K562 (cell line): ENCODE results near the gene RGS9BP. TPM values are rescaled to one million over a fixed set of nuclear protein-coding genes. Genes with fewer than 3 reads are reported as not detected.

Experiments
- BCOR ChIP-seq: fragments of 450-650 bp; IDR thresholded peaks from 2 replicates; pipeline ENCODE4 v1.6.1; 2016
- BRD4 ChIP-seq: fragments of 200-600 bp; sonication (generic); IDR thresholded peaks from 2 replicates; pipeline ENCODE4 v1.6.1; 2017; ENCODE audit warnings: inconsistent platforms
- CGGBP1 ChIP-seq: fragments of 250-450 bp; sonication (Bioruptor Pico); IDR thresholded peaks from 2 replicates; pipeline ENCODE4 v1.9.0; 2021; ENCODE audit warnings: mild to moderate bottlenecking
- ETS2 ChIP-seq: IDR thresholded peaks from 2 replicates; pipeline ENCODE4 v1.6.1; 2016; ENCODE audit warnings: borderline replicate concordance, missing genetic modification characterization, mild to moderate bottlenecking, moderate library complexity, missing compliant biosample characterization; ENCODE audit not compliant: poor library complexity, severe bottlenecking
- FOXJ2 ChIP-seq: fragments of 200-800 bp; sonication (Bioruptor generic); IDR thresholded peaks from 2 replicates; pipeline ENCODE4 v1.6.1; 2016; ENCODE audit warnings: missing genetic modification characterization, missing compliant biosample characterization
- FOXO4 ChIP-seq: fragments of 450-650 bp; formaldehyde crosslinking; IDR thresholded peaks from 2 replicates; pipeline ENCODE4 v1.4.0; 2020; ENCODE audit warnings: mild to moderate bottlenecking, moderate library complexity
- GATAD2A ChIP-seq: fragments of 450-650 bp; IDR thresholded peaks from 2 replicates; pipeline ENCODE4 v1.6.1; 2017
- HDAC6 ChIP-seq: IDR thresholded peaks from 2 replicates; pipeline ENCODE4 v1.6.1; 2012; ENCODE audit warnings: low read depth, mild to moderate bottlenecking, control low read depth, inconsistent platforms, low read length, moderate library complexity
- HNRNPH1 ChIP-seq: fragments of 200-400 bp; formaldehyde crosslinking; optimal IDR thresholded peaks from 2 replicates; pipeline ENCODE3; 2017; ENCODE audit warnings: low read depth, mild to moderate bottlenecking, low read length, moderate library complexity
- HNRNPK ChIP-seq: fragments of 200-400 bp; formaldehyde crosslinking; IDR thresholded peaks from one replicate; pipeline ENCODE4 v1.6.1; 2018; ENCODE audit warnings: mild to moderate bottlenecking, low read depth, low read length; ENCODE audit not compliant: poor library complexity, severe bottlenecking
- LEF1 ChIP-seq: fragments of 450-650 bp; IDR thresholded peaks from 2 replicates; pipeline ENCODE4 v1.6.1; 2016; ENCODE audit warnings: mild to moderate bottlenecking
- PML ChIP-seq: IDR thresholded peaks from 2 replicates; pipeline ENCODE4 v1.6.1; 2012; ENCODE audit warnings: low read length, inconsistent platforms
- SP2 ChIP-seq: IDR thresholded peaks from 2 replicates; pipeline ENCODE4 v1.6.1; 2011; ENCODE audit warnings: mild to moderate bottlenecking, low read depth, low read length, moderate library complexity; ENCODE audit not compliant: poor library complexity, severe bottlenecking; ENCODE audit errors: extremely low read depth
- TAF15 ChIP-seq: fragments of 200-400 bp; formaldehyde crosslinking; IDR thresholded peaks from 2 replicates; pipeline ENCODE4 v1.6.1; 2017; ENCODE audit warnings: mild to moderate bottlenecking, low read depth, low read length, moderate library complexity
- TAL1 ChIP-seq: fragments of 450-650 bp; IDR thresholded peaks from 2 replicates; pipeline ENCODE4 v1.6.1; 2016; ENCODE audit warnings: mild to moderate bottlenecking
- TFAM ChIP-seq: fragments of 250-450 bp; sonication (Bioruptor Pico); conservative IDR thresholded peaks from 2 replicates; pipeline ENCODE4 v1.5.0; 2021; ENCODE audit warnings: mild to moderate bottlenecking, moderate library complexity
- XRCC3 ChIP-seq: fragments of 450-650 bp; IDR thresholded peaks from 2 replicates; pipeline ENCODE4 v1.6.1; 2017; ENCODE audit warnings: mild to moderate bottlenecking, moderate library complexity
- polyA plus RNA-seq, 8 experiments: library from polyadenylated mRNA; depleted of rRNA in 4 of 8; stranded (reverse) in 5 of 8; unstranded in 3 of 8; fragments of >200 nt; fragmentation: Nextera tagmentation in 2 of 8; fragmentation: Illumina TruSeq in 1 of 8; extraction: Ambion mirVana in 2 of 8; extraction: Trizol in 1 of 8; gene quantifications; 2 replicates each; pipeline versions ENCODE4 v1.2.1 to v1.2.3, GENCODE V29; 2011 to 2014; ENCODE audit warnings: inconsistent platforms in 1 of 8, missing spikeins in 1 of 8
- total RNA-seq, 7 experiments: library from RNA; depleted of rRNA in 6 of 7; stranded (reverse); fragments of >200 nt in 6 of 7; fragmentation: Illumina TruSeq in 2 of 7; extraction: Trizol in 2 of 7; gene quantifications; 2 replicates each; pipeline versions ENCODE4 v1.2.1 to v1.2.3, GENCODE V29; 2011 to 2021; ENCODE audit warnings: low replicate concordance in 1 of 7
- TF ChIP-seq, protein P1 (sequence below): fragments of 250-450 bp; sonication (Bioruptor Pico); IDR thresholded peaks from 2 replicates; pipeline ENCODE4 v1.5.0; 2020; ENCODE audit warnings: mild to moderate bottlenecking
- TF ChIP-seq, protein P2 (sequence below): fragments of 250-450 bp; sonication (Bioruptor Pico); IDR thresholded peaks from 2 replicates; pipeline ENCODE4 v1.4.0; 2020; ENCODE audit warnings: mild to moderate bottlenecking, moderate library complexity, borderline replicate concordance

Gene RGS9BP
- total and polyA plus RNA-seq, 9 of the 15 experiments (the other 6 are each of a cell fraction or from before 2014, with no cell fraction given), result 0.03 to 1.3 (median 0.49) TPM

GRCh38 chr19:32671883-32672593 is 3.6 kb upstream of the RGS9BP start (continued):
- TF ChIP-seq, protein P1, sequence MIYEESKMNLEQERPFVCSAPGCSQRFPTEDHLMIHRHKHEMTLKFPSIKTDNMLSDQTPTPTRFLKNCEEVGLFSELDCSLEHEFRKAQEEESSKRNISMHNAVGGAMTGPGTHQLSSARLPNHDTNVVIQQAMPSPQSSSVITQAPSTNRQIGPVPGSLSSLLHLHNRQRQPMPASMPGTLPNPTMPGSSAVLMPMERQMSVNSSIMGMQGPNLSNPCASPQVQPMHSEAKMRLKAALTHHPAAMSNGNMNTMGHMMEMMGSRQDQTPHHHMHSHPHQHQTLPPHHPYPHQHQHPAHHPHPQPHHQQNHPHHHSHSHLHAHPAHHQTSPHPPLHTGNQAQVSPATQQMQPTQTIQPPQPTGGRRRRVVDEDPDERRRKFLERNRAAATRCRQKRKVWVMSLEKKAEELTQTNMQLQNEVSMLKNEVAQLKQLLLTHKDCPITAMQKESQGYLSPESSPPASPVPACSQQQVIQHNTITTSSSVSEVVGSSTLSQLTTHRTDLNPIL (CRISPR knock-in tag), result no peak
- peak; percentile 88 for TF ChIP-seq LEF1
- no peak for TF ChIP-seq FOXO4 (CRISPR knock-in tag)
- TF ChIP-seq XRCC3, result no peak
- TF ChIP-seq SP2, result no peak
- TF ChIP-seq, protein P2, sequence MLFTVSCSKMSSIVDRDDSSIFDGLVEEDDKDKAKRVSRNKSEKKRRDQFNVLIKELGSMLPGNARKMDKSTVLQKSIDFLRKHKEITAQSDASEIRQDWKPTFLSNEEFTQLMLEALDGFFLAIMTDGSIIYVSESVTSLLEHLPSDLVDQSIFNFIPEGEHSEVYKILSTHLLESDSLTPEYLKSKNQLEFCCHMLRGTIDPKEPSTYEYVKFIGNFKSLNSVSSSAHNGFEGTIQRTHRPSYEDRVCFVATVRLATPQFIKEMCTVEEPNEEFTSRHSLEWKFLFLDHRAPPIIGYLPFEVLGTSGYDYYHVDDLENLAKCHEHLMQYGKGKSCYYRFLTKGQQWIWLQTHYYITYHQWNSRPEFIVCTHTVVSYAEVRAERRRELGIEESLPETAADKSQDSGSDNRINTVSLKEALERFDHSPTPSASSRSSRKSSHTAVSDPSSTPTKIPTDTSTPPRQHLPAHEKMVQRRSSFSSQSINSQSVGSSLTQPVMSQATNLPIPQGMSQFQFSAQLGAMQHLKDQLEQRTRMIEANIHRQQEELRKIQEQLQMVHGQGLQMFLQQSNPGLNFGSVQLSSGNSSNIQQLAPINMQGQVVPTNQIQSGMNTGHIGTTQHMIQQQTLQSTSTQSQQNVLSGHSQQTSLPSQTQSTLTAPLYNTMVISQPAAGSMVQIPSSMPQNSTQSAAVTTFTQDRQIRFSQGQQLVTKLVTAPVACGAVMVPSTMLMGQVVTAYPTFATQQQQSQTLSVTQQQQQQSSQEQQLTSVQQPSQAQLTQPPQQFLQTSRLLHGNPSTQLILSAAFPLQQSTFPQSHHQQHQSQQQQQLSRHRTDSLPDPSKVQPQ (CRISPR knock-in tag), result no peak
- TF ChIP-seq TFAM, result no peak
- TF ChIP-seq BCOR, result no peak
- no peak for TF ChIP-seq HNRNPK
- no peak for TF ChIP-seq CGGBP1 (CRISPR knock-in tag)
- TF ChIP-seq BRD4, result no peak
- no peak for TF ChIP-seq HNRNPH1
- TF ChIP-seq HDAC6, result no peak
- TF ChIP-seq TAL1, result peak; percentile 76
- no peak for TF ChIP-seq ETS2 (tag)
- no peak for TF ChIP-seq TAF15
- TF ChIP-seq GATAD2A, result peak; percentile 14; the same call in 1 of the 2 replicates
- TF ChIP-seq PML, result peak; percentile 51
- TF ChIP-seq FOXJ2 (tag), result no peak
